Measurements from ENCODE around the gene FOXG1. TPM values are rescaled to one million over a fixed set of nuclear protein-coding genes. Genes with fewer than 3 reads are reported as not detected.

The FOXG1 gene
- total and polyA plus RNA-seq, 2 donors (not counting 3 experiments of a cell fraction or from before 2014, with no cell fraction given) = not detected

DNA sequence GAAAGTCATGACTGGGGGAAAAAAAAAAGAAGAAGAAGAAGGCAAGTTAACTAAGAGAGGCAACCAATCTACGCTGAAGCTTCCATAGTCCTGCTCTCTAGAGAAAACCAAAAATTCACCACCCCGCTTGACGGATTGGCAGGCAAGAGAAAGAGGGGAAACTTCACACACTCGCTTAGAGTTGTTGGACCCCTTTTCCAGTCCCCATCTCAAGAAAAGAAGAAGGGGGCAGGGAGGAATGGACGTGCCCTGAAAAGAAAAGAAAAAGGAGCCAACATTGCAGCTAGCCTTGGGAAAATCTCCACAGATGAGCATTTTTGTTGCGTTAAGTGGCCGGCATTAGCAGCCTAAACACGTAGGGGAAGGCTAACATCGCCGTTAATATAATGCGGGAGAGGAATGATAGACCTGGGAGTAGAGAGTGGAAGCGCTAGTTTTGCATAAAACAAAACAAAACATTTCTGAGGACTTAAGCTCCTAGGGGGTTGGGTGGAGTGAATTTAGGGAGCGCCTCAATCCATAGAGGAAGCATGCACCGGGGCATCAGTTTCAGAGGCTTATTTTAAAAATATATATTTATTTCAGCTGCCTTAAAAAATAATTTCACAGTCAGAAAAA, 11.3 kb upstream of the FOXG1 start:
- Histone ChIP-seq H3K27ac (ENCODE audit: insufficient read depth, low read depth, low read length) (no peak overlapping the region), H3K36me3 (ENCODE audit: control insufficient read depth in 2 of 2, extremely low read depth in 1 of 2, insufficient read depth in 2 of 2, low read length in 2 of 2) (no peaks in the 10 kb centered on the region), H3K9me3 (replicated peaks; ENCODE audit: control insufficient read depth, insufficient read depth, low read length) (no peaks in the 10 kb centered on the region), H3K9me1 (replicated peaks; ENCODE audit: control insufficient read depth, extremely low read depth, insufficient read depth, low read length) (no peaks in the 10 kb centered on the region), H3K4me2 (ENCODE audit: insufficient read depth, low read length) (no peak overlapping the region), H4K20me1 (replicated peaks; ENCODE audit: control insufficient read depth, extremely low read depth, insufficient read depth, low read length) (no peaks in the 10 kb centered on the region), H3K79me2 (ENCODE audit: control insufficient read depth, insufficient read depth, low read length) (no peaks in the 10 kb centered on the region), H2AFZ (ENCODE audit: low read depth, low read length) (no peak overlapping the region), H3K4me3 (replicated peaks in 1 of 3; ENCODE audit: insufficient read depth in 1 of 3, low read depth in 1 of 3, low read length in 3 of 3) (no peak overlapping the region), H3K9ac (replicated peaks; ENCODE audit: extremely low read depth, insufficient read depth, low read length) (no peak overlapping the region), H3K27me3 (ENCODE audit: control insufficient read depth in 2 of 2, insufficient read depth in 2 of 2, low read length in 2 of 2) (peaks cover 50 to 72% of the 10 kb centered on the region in 2 experiments), H3K4me1 (ENCODE audit: control insufficient read depth, extremely low read depth, insufficient read depth, low read length) (peaks cover 3% of the 10 kb centered on the region)
- TF ChIP-seq FOS (IDR thresholded peaks at IDR 0.05; ENCODE audit: borderline replicate concordance, insufficient read depth, low read length) = no peak
- no peak for TF ChIP-seq POLR2AphosphoS5 (IDR thresholded peaks at IDR 0.05; ENCODE audit: insufficient read depth, low read depth, low read length)
- TF ChIP-seq EZH2 (IDR thresholded peaks at IDR 0.05; ENCODE audit: borderline replicate concordance, low read depth, low read length, severe bottlenecking) = no peak
- TF ChIP-seq MYC (IDR thresholded peaks at IDR 0.05; ENCODE audit: low read depth, low read length) = no peak
- TF ChIP-seq, protein P1, sequence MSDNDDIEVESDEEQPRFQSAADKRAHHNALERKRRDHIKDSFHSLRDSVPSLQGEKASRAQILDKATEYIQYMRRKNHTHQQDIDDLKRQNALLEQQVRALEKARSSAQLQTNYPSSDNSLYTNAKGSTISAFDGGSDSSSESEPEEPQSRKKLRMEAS (IDR thresholded peaks at IDR 0.05; ENCODE audit: insufficient read depth, insufficient read length) = no peak
- no peak for TF ChIP-seq JUN (IDR thresholded peaks at IDR 0.05; ENCODE audit: borderline replicate concordance, insufficient read depth, insufficient read length, low read depth)
- TF ChIP-seq GATA2 (IDR thresholded peaks at IDR 0.05; ENCODE audit: insufficient read depth, insufficient read length, low read depth, low read length) = no peak
- no peak for TF ChIP-seq POLR2A (IDR thresholded peaks at IDR 0.05; ENCODE audit: low read depth, low read length)
- TF ChIP-seq, protein P2, sequence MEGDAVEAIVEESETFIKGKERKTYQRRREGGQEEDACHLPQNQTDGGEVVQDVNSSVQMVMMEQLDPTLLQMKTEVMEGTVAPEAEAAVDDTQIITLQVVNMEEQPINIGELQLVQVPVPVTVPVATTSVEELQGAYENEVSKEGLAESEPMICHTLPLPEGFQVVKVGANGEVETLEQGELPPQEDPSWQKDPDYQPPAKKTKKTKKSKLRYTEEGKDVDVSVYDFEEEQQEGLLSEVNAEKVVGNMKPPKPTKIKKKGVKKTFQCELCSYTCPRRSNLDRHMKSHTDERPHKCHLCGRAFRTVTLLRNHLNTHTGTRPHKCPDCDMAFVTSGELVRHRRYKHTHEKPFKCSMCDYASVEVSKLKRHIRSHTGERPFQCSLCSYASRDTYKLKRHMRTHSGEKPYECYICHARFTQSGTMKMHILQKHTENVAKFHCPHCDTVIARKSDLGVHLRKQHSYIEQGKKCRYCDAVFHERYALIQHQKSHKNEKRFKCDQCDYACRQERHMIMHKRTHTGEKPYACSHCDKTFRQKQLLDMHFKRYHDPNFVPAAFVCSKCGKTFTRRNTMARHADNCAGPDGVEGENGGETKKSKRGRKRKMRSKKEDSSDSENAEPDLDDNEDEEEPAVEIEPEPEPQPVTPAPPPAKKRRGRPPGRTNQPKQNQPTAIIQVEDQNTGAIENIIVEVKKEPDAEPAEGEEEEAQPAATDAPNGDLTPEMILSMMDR (IDR thresholded peaks at IDR 0.05; ENCODE audit: extremely low read depth in 1 of 2, insufficient read depth in 1 of 2, low read depth in 1 of 2, low read length in 2 of 2) = no peak
- CTCF ChIA-PET = interaction anchor here (0.9 to 4.4 kb wide), 12 partner anchors 11 to 1767 kb away, joined by 3 to 51 read pairs (median 6); partner anchors contain the start of gene FOXG1
- no TSS peak for BruUV-seq (replicated peaks)
- POLR2A ChIA-PET = no interaction called here
- dilution Hi-C loops (cut with MboI; ENCODE audit: extremely low pct_ligation_motif_present, low sequenced_read_pairs) (no loop called here), intact Hi-C loops (cut with micrococcal nuclease) (loop anchor here (5.0 to 10.0 kb wide), 3 partner anchors 262 to 1769 kb away; no protein-coding TSS in a partner anchor)
- DNase-seq (ENCODE audit: low read depth, low spot score) (no peak), FAIRE-seq (no peak)

All from endothelial cell of umbilical vein (primary cell).